Sigmoid colon (tissue), 7 donors: ENCODE results near the gene ARHGAP42. TPM values are rescaled to one million over a fixed set of nuclear protein-coding genes. Genes with fewer than 3 reads are reported as not detected.

Source experiments
- DNase-seq: peaks from one replicate; pipeline ENCODE4 v3.0.0-alpha.2; 2019
- H3K27ac ChIP-seq, 4 donors: fragments of 200-600 bp; sonication (generic); one replicate each; pipeline ENCODE4 v1.5.1; 2016 to 2019; ENCODE audit warnings: mild to moderate bottlenecking in 1 of 4
- H3K27me3 ChIP-seq, 3 donors: fragments of 200-600 bp; sonication (generic); one replicate each; pipeline ENCODE4 v1.5.1; 2019; ENCODE audit warnings: mild to moderate bottlenecking in 1 of 3
- H3K36me3 ChIP-seq, 4 donors: fragments of 200-600 bp; sonication (generic); one replicate each; pipeline ENCODE4 v1.5.1; 2016 to 2019
- H3K4me1 ChIP-seq, 4 donors: fragments of 200-600 bp; sonication (generic); one replicate each; pipeline ENCODE4 v1.5.1; 2017 to 2019
- H3K4me3 ChIP-seq, 4 donors: fragments of 200-600 bp; sonication (generic); one replicate each; pipeline ENCODE4 v1.5.1; 2017 to 2019; ENCODE audit warnings: mild to moderate bottlenecking in 2 of 4, moderate library complexity in 1 of 4
- H3K9me3 ChIP-seq, 4 donors: fragments of 200-600 bp in 3 of 4; sonication (generic) in 3 of 4; one replicate each; pipeline versions ENCODE4 v1.5.1 to v1.6.1; 2013 to 2019
- CTCF ChIP-seq, 4 experiments: fragments of 450-650 bp in 3 of 4; fragments of 200-600 bp in 1 of 4; IDR thresholded peaks; one replicate each; pipeline ENCODE4 v1.5.1; 2016 to 2019; ENCODE audit warnings: antibody characterized with exemption in 4 of 4, mild to moderate bottlenecking in 3 of 4, moderate library complexity in 2 of 4
- EP300 ChIP-seq, 4 donors: sonication (generic); formaldehyde crosslinking; IDR thresholded peaks; one replicate each; pipeline ENCODE4 v1.6.1; 2017; ENCODE audit warnings: antibody characterized with exemption in 4 of 4
- POLR2A ChIP-seq, 2 donors: fragments of 450-650 bp; IDR thresholded peaks; one replicate each; pipeline ENCODE4 v1.6.1; 2016; ENCODE audit warnings: antibody characterized with exemption in 2 of 2, mild to moderate bottlenecking in 2 of 2, moderate library complexity in 2 of 2
- POLR2AphosphoS5 ChIP-seq, 4 donors: sonication (generic); formaldehyde crosslinking; IDR thresholded peaks; one replicate each; pipeline ENCODE4 v1.6.1; 2017; ENCODE audit warnings: antibody characterized with exemption in 4 of 4
- WGBS, 2 donors: extraction: QIAGEN DNeasy Blood & Tissue Kit; methylation state at CpG; one replicate each; pipeline ENCODE4 v1.1.7; 2013; 5-methylcytosine and 5-hydroxymethylcytosine counted together
- intact Hi-C: fragments of 100-400 bp; cut with DNase I; formaldehyde crosslinking; loops from one replicate; pipeline ENCODE4 v1.15.1; 2023
- polyA plus RNA-seq, 3 donors: library from polyadenylated mRNA; stranded (reverse); fragments of 200-250 nt; gene quantifications; one replicate each; pipeline ENCODE4 v1.2.3, GENCODE V29; 2013
- total RNA-seq, 4 donors: library from RNA; depleted of rRNA; stranded (reverse); fragments of >200 nt; gene quantifications; one replicate each; pipeline ENCODE4 v1.1.0, GENCODE V29; 2016
- donor health status: healthy with polysubstance abuse.
- donor health status: Bipolar disorder and iron deficiency.
- donor health status: healthy.

ARHGAP42 gene
- total and polyA plus RNA-seq, 7 donors: 4.2 to 16.9 (median 6.4) TPM

- H3K4me1 ChIP-seq: no peaks in the 10 kb centered on the region
- DNase-seq: no peak
- no peak overlapping the region for H3K27ac ChIP-seq
- H3K36me3 ChIP-seq: no peaks in the 10 kb centered on the region
- no peak for TF ChIP-seq POLR2AphosphoS5 (IDR thresholded peaks at IDR 0.05)
- TF ChIP-seq POLR2A (IDR thresholded peaks at IDR 0.05): no peak
- TF ChIP-seq EP300 (IDR thresholded peaks at IDR 0.05): no peak
- TF ChIP-seq CTCF (IDR thresholded peaks at IDR 0.05): no peak
- H3K9me3 ChIP-seq: no peaks in the 10 kb centered on the region
- 61 to 73% methylated on average over 1 of the region's 1 CpG for WGBS, 2 donors
- no peak overlapping the region for H3K4me3 ChIP-seq
- intact Hi-C loops: no loop called here
- no peaks in the 10 kb centered on the region for H3K27me3 ChIP-seq
Measured at GRCh38 chr11:100726680-100727079, 39.6 kb downstream of the ARHGAP42 start.

- no peak for DNase-seq
- H3K36me3 ChIP-seq: no peaks in the 10 kb centered on the region
- no peaks in the 10 kb centered on the region for H3K27me3 ChIP-seq
- no peak for TF ChIP-seq POLR2A (IDR thresholded peaks at IDR 0.05)
- no peak overlapping the region for H3K4me3 ChIP-seq
- no peaks in the 10 kb centered on the region for H3K4me1 ChIP-seq
- no peak overlapping the region for H3K27ac ChIP-seq
- WGBS, 2 donors: 81 to 93% methylated on average over 9 of the region's 9 CpGs
- intact Hi-C loops: no loop called here
- no peaks in the 10 kb centered on the region for H3K9me3 ChIP-seq
Measured at GRCh38 chr11:100727410-100727809, 40.3 kb downstream of the ARHGAP42 start.

DNA sequence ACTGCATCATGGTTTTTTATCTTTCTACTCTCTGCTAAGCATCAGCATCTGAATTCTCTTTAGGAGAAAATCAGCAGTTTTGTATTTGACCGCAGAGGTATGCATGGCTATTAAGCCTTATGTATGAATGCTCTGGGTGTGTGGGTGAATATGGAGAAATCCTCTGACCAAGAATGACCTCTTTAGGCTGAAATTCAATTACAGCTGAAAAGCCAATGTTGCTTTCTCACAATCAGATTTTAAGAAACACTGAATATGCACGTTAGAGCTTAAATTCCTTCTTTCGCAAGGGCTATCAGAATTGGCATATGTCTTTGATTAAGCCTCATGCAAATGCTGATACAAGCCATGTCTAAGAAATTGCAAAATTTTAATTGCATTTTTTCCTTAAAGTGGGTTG lies 43.2 kb downstream of the ARHGAP42 start:
- Histone ChIP-seq H3K27ac (no peak overlapping the region), H3K4me1 (no peaks in the 10 kb centered on the region), H3K4me3 (no peak overlapping the region), H3K9me3 (no peaks in the 10 kb centered on the region), H3K27me3 (no peaks in the 10 kb centered on the region), H3K36me3 (no peaks in the 10 kb centered on the region)
- TF ChIP-seq CTCF (IDR thresholded peaks at IDR 0.05) (no peak), EP300 (IDR thresholded peaks at IDR 0.05) (no peak), POLR2A (IDR thresholded peaks at IDR 0.05) (no peak), POLR2AphosphoS5 (IDR thresholded peaks at IDR 0.05) (no peak)
- no peak for DNase-seq
- intact Hi-C loops: no loop called here
- WGBS, 2 donors: 93 to 96% methylated on average over 3 of the region's 3 CpGs

GRCh38 chr11:100731471-100731870 lies 44.4 kb downstream of the ARHGAP42 start:
- Histone ChIP-seq H3K27me3 (no peaks in the 10 kb centered on the region), H3K4me1 (no peaks in the 10 kb centered on the region), H3K9me3 (no peaks in the 10 kb centered on the region), H3K4me3 (no peak overlapping the region), H3K36me3 (no peaks in the 10 kb centered on the region), H3K27ac (no peak overlapping the region)
- TF ChIP-seq POLR2AphosphoS5 (IDR thresholded peaks at IDR 0.05) (no peak), EP300 (IDR thresholded peaks at IDR 0.05) (no peak), POLR2A (IDR thresholded peaks at IDR 0.05) (no peak), CTCF (IDR thresholded peaks at IDR 0.05) (no peak)
- intact Hi-C loops: no loop called here
- 91 to 93% methylated on average over 1 of the region's 1 CpG for WGBS, 2 donors
- DNase-seq: no peak

DNA sequence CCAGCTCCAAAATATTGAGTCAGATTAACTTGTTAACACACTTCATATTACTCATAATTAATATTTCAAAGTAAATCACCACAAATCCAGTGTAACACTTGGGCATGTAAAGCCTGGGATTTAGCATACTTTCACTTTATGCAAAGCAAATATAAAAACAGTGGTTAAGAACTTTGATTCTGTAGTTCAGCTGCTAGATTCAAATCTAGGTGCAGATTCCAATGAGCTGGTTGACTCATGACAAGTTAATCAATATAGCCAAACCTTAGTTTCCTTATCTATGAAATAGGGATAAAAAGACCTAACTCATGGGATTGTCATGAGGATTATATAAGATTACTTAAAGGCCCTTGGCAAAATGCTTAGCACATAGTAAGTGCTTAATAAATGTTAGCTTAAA lies 45.9 kb downstream of the ARHGAP42 start:
- Histone ChIP-seq H3K9me3 (no peaks in the 10 kb centered on the region), H3K27me3 (no peaks in the 10 kb centered on the region), H3K4me1 (peaks cover 0 to under 1% (median 0%) of the 10 kb centered on the region in 4 donors), H3K27ac (no peak overlapping the region), H3K4me3 (no peak overlapping the region), H3K36me3 (no peaks in the 10 kb centered on the region)
- no peak for DNase-seq
- no peak for TF ChIP-seq EP300 (IDR thresholded peaks at IDR 0.05)
- TF ChIP-seq POLR2A (IDR thresholded peaks at IDR 0.05): no peak
- TF ChIP-seq POLR2AphosphoS5 (IDR thresholded peaks at IDR 0.05): no peak
- TF ChIP-seq CTCF (IDR thresholded peaks at IDR 0.05): no peak
- intact Hi-C loops: no loop called here
